Measurements from ENCODE around the gene HHAT. TPM values are rescaled to one million over a fixed set of nuclear protein-coding genes. Genes with fewer than 3 reads are reported as not detected.

HHAT gene
- total RNA-seq, 1 experiment from 2014 or later = 4.6 TPM

- no peak overlapping the region for H3K4me3 Mint-ChIP-seq (ENCODE audit: unreplicated experiment)
- no peaks in the 10 kb centered on the region for H3K4me1 Mint-ChIP-seq (ENCODE audit: insufficient read depth, unreplicated experiment)
- no peaks in the 10 kb centered on the region for H3K9me3 Mint-ChIP-seq (ENCODE audit: unreplicated experiment)
- no peak for TF ChIP-seq CTCF (IDR thresholded peaks at IDR 0.05; ENCODE audit: unreplicated experiment)
- H3K27me3 Mint-ChIP-seq (ENCODE audit: insufficient read depth, unreplicated experiment) = peaks cover 13% of the 10 kb centered on the region
- no peaks in the 10 kb centered on the region for H3K36me3 Mint-ChIP-seq (ENCODE audit: insufficient read depth, unreplicated experiment)
- H3K27ac Mint-ChIP-seq (ENCODE audit: low read depth, unreplicated experiment) = no peak overlapping the region
- no TSS peak for BruUV-seq (replicated peaks)
- no peak for DNase-seq (ENCODE audit: unreplicated experiment)
- intact Hi-C loops (cut with micrococcal nuclease) = loop anchor here (5.0 kb wide), 1 partner anchor 57 kb away; no protein-coding TSS in a partner anchor
- CTCF ChIA-PET = interaction anchor here (0.6 to 1.5 kb wide), 4 partner anchors 12 to 1426 kb away, joined by 3 read pairs; no protein-coding TSS in a partner anchor
- POLR2A ChIA-PET = no interaction called here
Measured at GRCh38 chr1:210475321-210475720, 146.6 kb downstream of the HHAT start.

DNA sequence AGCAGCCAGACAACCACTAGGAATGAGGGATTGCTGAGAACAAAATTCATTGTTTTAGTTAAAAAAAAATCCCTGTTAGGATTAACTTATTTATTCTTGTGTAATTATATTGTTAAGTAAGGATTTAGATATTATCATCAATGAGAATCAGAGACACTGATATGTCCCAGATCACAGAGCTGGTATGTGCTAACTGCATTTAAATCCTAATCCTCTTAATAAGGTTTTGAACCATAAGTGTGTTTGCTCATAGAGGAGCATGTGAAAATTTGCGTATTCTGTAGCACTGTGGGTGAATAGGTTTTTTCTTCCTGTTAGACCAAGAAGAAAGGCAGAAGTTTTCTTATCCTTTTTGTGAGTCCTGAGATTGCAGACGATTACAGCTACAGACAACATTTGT, 147.1 kb downstream of the HHAT start:
- DNase-seq (ENCODE audit: unreplicated experiment) = no peak
- CTCF ChIA-PET = interaction anchor here (0.6 to 2.2 kb wide), 4 partner anchors 25 to 1425 kb away, joined by 3 to 13 read pairs (median 3); no protein-coding TSS in a partner anchor
- Mint-ChIP-seq H3K4me3 (ENCODE audit: unreplicated experiment) (no peak overlapping the region), H3K4me1 (ENCODE audit: insufficient read depth, unreplicated experiment) (no peaks in the 10 kb centered on the region), H3K27me3 (ENCODE audit: insufficient read depth, unreplicated experiment) (peaks cover 13% of the 10 kb centered on the region), H3K27ac (ENCODE audit: low read depth, unreplicated experiment) (no peak overlapping the region), H3K9me3 (ENCODE audit: unreplicated experiment) (no peaks in the 10 kb centered on the region), H3K36me3 (ENCODE audit: insufficient read depth, unreplicated experiment) (no peaks in the 10 kb centered on the region)
- TF ChIP-seq CTCF (IDR thresholded peaks at IDR 0.05; ENCODE audit: unreplicated experiment) = no peak
- BruUV-seq (replicated peaks) = no TSS peak
- intact Hi-C loops (cut with micrococcal nuclease) = loop anchor here (5.0 kb wide), 1 partner anchor 56 kb away; no protein-coding TSS in a partner anchor
- POLR2A ChIA-PET = no interaction called here

- intact Hi-C loops (cut with micrococcal nuclease) = loop anchor here (1.0 to 5.0 kb wide), 2 partner anchors 56 to 659 kb away; no protein-coding TSS in a partner anchor
- ChIA-PET CTCF (interaction anchor here (1.3 to 2.2 kb wide), 3 partner anchors 26 to 655 kb away, joined by 3 to 13 read pairs (median 3); no protein-coding TSS in a partner anchor), POLR2A (interaction anchor here (0.6 kb wide), 1 partner anchor 672 kb away, joined by 3 read pairs; no protein-coding TSS in a partner anchor)
- H3K27me3 Mint-ChIP-seq (ENCODE audit: insufficient read depth, unreplicated experiment) = peaks cover 13% of the 10 kb centered on the region
- TF ChIP-seq CTCF (IDR thresholded peaks at IDR 0.05; ENCODE audit: unreplicated experiment) = no peak
- H3K9me3 Mint-ChIP-seq (ENCODE audit: unreplicated experiment) = no peaks in the 10 kb centered on the region
- H3K4me1 Mint-ChIP-seq (ENCODE audit: insufficient read depth, unreplicated experiment) = no peaks in the 10 kb centered on the region
- DNase-seq (ENCODE audit: unreplicated experiment) = no peak
- no peak overlapping the region for H3K27ac Mint-ChIP-seq (ENCODE audit: low read depth, unreplicated experiment)
- no peaks in the 10 kb centered on the region for H3K36me3 Mint-ChIP-seq (ENCODE audit: insufficient read depth, unreplicated experiment)
- no peak overlapping the region for H3K4me3 Mint-ChIP-seq (ENCODE audit: unreplicated experiment)
- BruUV-seq (replicated peaks) = no TSS peak
Measured at GRCh38 chr1:210476730-210477129, 148.0 kb downstream of the HHAT start.

DNA sequence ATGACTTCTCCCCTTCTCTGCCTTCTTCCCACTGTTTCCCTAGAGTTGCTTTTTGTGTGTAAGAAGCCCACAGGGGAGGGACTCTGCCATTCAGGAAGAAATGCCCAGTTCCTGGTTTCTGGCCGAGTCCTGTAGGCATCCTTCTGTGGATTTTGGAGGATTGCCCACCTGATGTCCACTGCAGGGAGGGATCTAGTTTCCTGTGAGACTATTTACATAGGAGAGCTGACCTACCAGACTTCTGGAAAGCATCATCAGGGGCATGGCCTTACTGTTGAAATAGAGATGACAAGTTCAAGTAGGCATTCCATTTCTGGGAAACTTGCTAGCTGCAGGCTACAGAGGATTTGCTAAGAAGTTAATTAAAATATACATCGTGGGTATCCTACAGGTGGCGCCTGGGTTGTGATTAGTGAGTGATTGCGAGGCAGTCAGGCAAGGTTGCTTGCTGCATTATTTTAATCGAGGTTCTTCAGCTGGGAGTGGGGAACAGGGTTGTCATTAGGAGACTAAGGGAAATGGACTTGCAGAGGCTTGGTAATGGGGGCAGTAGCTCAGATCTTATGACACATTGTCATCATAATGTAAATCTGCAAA, 148.7 kb downstream of the HHAT start:
- ChIA-PET POLR2A (no interaction called here), CTCF (interaction anchor here (0.9 to 2.2 kb wide), 4 partner anchors 27 to 660 kb away, joined by 3 to 13 read pairs (median 3); no protein-coding TSS in a partner anchor)
- DNase-seq (ENCODE audit: unreplicated experiment) = peak; percentile 88
- Mint-ChIP-seq H3K27me3 (ENCODE audit: insufficient read depth, unreplicated experiment) (peaks cover 13% of the 10 kb centered on the region), H3K4me1 (ENCODE audit: insufficient read depth, unreplicated experiment) (no peaks in the 10 kb centered on the region), H3K9me3 (ENCODE audit: unreplicated experiment) (no peaks in the 10 kb centered on the region), H3K4me3 (ENCODE audit: unreplicated experiment) (no peak overlapping the region), H3K36me3 (ENCODE audit: insufficient read depth, unreplicated experiment) (no peaks in the 10 kb centered on the region), H3K27ac (ENCODE audit: low read depth, unreplicated experiment) (no peak overlapping the region)
- TF ChIP-seq CTCF (IDR thresholded peaks at IDR 0.05; ENCODE audit: unreplicated experiment) = no peak
- BruUV-seq (replicated peaks) = no TSS peak
- intact Hi-C loops (cut with micrococcal nuclease) = loop anchor here (1.0 to 5.0 kb wide), 2 partner anchors 55 to 658 kb away; no protein-coding TSS in a partner anchor
